Thyroid gland (tissue), 4 donors: ENCODE measurements around the gene PKNOX2.

ENCODE experiments used
- CTCF ChIP-seq, 6 experiments: fragments of 200-600 bp in 3 of 6; fragments of 450-650 bp in 3 of 6; sonication (generic) in 3 of 6; IDR thresholded peaks; one replicate each; pipeline ENCODE4 v1.5.1; 2016 to 2019; ENCODE audit warnings: antibody characterized with exemption in 6 of 6, mild to moderate bottlenecking in 2 of 6, inconsistent platforms in 1 of 6, moderate library complexity in 1 of 6
- POLR2A ChIP-seq, 2 donors: fragments of 450-650 bp; IDR thresholded peaks; one replicate each; pipeline ENCODE4 v1.6.1; 2017; ENCODE audit warnings: antibody characterized with exemption in 2 of 2, mild to moderate bottlenecking in 2 of 2, moderate library complexity in 1 of 2

- TF ChIP-seq POLR2A (IDR thresholded peaks at IDR 0.05): no peak
- TF ChIP-seq CTCF (IDR thresholded peaks at IDR 0.05): no peak
Observed at GRCh38 chr11:125146232-125146631, 18.3 kb upstream of the PKNOX2 start.
